GM12878 (cell line): ENCODE results near the gene MAST4. TPM values are rescaled to one million over a fixed set of nuclear protein-coding genes. Genes with fewer than 3 reads are reported as not detected.

Experiments
- ATAC-seq: fragments of 200-7000 bp; cut with Tn5 transposase; 3 replicates; pipeline ENCODE4 v1.9.1; 2020; ENCODE audit warnings: mild to moderate bottlenecking, moderate library complexity
- BruUV-seq: library from RNA; stranded (reverse); fragments of 400-500 nt; replicated peaks from 2 replicates; lab custom pipeline; 2021; lab: Mats Ljungman, UMichigan
- CTCF ChIA-PET: fragments of 300-600 bp; sonication (Branson Sonifier 250); formaldehyde crosslinking; extraction: SDS; loops from one replicate; lab custom pipeline; 2021; ENCODE audit warnings: inconsistent platforms; lab: Yijun Ruan, JAX
- POLR2A ChIA-PET: fragments of 350-600 bp; formaldehyde crosslinking; extraction: SDS; loops from one replicate; lab custom pipeline; 2021; ENCODE audit warnings: inconsistent platforms; lab: Charles Lee
- RAD21 ChIA-PET: fragments of 300-600 bp; sonication (Branson Sonifier 250); formaldehyde crosslinking; loops from one replicate; lab custom pipeline; 2023; ENCODE audit warnings: antibody characterized with exemption; ENCODE audit not compliant: unreplicated experiment; lab: Charles Lee
- SMC1A ChIA-PET: fragments of 300-600 bp; sonication (Branson Sonifier 250); formaldehyde crosslinking; loops from one replicate; lab custom pipeline; 2023; ENCODE audit not compliant: unreplicated experiment, uncharacterized antibody; lab: Charles Lee
- DNase-seq: peaks from one replicate; pipeline ENCODE4 v3.0.0-alpha.2; 2011; ENCODE audit warnings: low read depth, low spot score
- FAIRE-seq: peaks from 3 replicates; lab custom pipeline; 2011; peaks lifted over from hg19 to GRCh38; lab: Jason Lieb, UNC
- H2AFZ ChIP-seq: 2 replicates; pipeline ENCODE4 v1.6.0; 2011; ENCODE audit warnings: low read depth, low read length, control low read depth; ENCODE audit not compliant: control insufficient read depth
- H3K27ac ChIP-seq: 2 replicates; pipeline ENCODE4 v1.5.1; 2011; ENCODE audit warnings: control low read depth; ENCODE audit not compliant: control insufficient read depth, insufficient read depth
- H3K27me3 ChIP-seq, 2 experiments: replicated peaks in 1 of 2; 2 replicates each; pipeline versions ENCODE4 v1.6.0 to v1.6.1; 2011; ENCODE audit warnings: low read length in 1 of 2; ENCODE audit not compliant: control insufficient read depth in 2 of 2, insufficient read depth in 2 of 2
- H3K36me3 ChIP-seq, 2 experiments: 2 replicates each; pipeline ENCODE4 v1.5.1; 2011; ENCODE audit warnings: low read length in 1 of 2; ENCODE audit not compliant: control insufficient read depth in 2 of 2, insufficient read depth in 2 of 2
- H3K4me1 ChIP-seq: 2 replicates; pipeline ENCODE4 v1.6.1; 2011; ENCODE audit warnings: mild to moderate bottlenecking, low read length, moderate library complexity, mixed read lengths; ENCODE audit not compliant: control insufficient read depth, insufficient read depth
- H3K4me2 ChIP-seq: 2 replicates; pipeline ENCODE4 v1.6.0; 2011; ENCODE audit warnings: control low read depth; ENCODE audit not compliant: control insufficient read depth, insufficient read depth
- H3K4me3 ChIP-seq: fragments of 200-600 bp; sonication (generic); 2 replicates; pipeline ENCODE4 v1.5.1; 2016
- H3K79me2 ChIP-seq: 2 replicates; pipeline ENCODE4 v1.6.0; 2011; ENCODE audit warnings: low read length; ENCODE audit not compliant: control insufficient read depth, insufficient read depth
- H3K9ac ChIP-seq: 2 replicates; pipeline ENCODE4 v1.8.0; 2011; ENCODE audit warnings: low read length, control low read depth, mixed read lengths; ENCODE audit not compliant: control insufficient read depth, insufficient read depth
- H3K9me3 ChIP-seq: replicated peaks from 3 replicates; pipeline ENCODE4 v1.5.1; 2011; ENCODE audit warnings: mild to moderate bottlenecking, low read length; ENCODE audit not compliant: control insufficient read depth, insufficient read depth
- H4K20me1 ChIP-seq: 2 replicates; pipeline ENCODE4 v1.6.0; 2011; ENCODE audit not compliant: control insufficient read depth, insufficient read depth
- HDGF ChIP-seq: fragments of 450-650 bp; IDR thresholded peaks from 2 replicates; pipeline ENCODE4 v1.6.1; 2016; ENCODE audit warnings: antibody characterized with exemption
- LARP7 ChIP-seq: fragments of 450-650 bp; IDR thresholded peaks from 2 replicates; pipeline ENCODE4 v1.6.1; 2017; ENCODE audit warnings: mild to moderate bottlenecking
- MYB ChIP-seq: fragments of 150-350 bp; IDR thresholded peaks from 2 replicates; pipeline ENCODE4 v1.6.1; 2014; ENCODE audit warnings: mild to moderate bottlenecking, low read depth, low read length, borderline replicate concordance
- NFYA ChIP-seq: IDR thresholded peaks from 2 replicates; pipeline ENCODE4 v1.6.1; 2011; ENCODE audit warnings: low read depth, mild to moderate bottlenecking, low read length, improper control_type of control experiment, borderline replicate concordance
- NFYB ChIP-seq: IDR thresholded peaks from 2 replicates; pipeline ENCODE4 v1.6.1; 2011; ENCODE audit warnings: low read depth, mild to moderate bottlenecking, low read length, improper control_type of control experiment, moderate library complexity; ENCODE audit not compliant: insufficient read depth
- NRF1 ChIP-seq: conservative IDR thresholded peaks from 2 replicates; pipeline ENCODE4 v1.6.1; 2011; ENCODE audit warnings: mild to moderate bottlenecking, low read depth, low read length, improper control_type of control experiment
- PML ChIP-seq: IDR thresholded peaks from 2 replicates; pipeline ENCODE4 v1.6.1; 2012; ENCODE audit warnings: low read length, inconsistent platforms
- RFX5 ChIP-seq: IDR thresholded peaks from 2 replicates; pipeline ENCODE4 v1.6.1; 2011; ENCODE audit warnings: low read depth, low read length, improper control_type of control experiment
- SIN3A ChIP-seq: IDR thresholded peaks from 2 replicates; pipeline ENCODE4 v1.6.1; 2012; ENCODE audit warnings: low read depth, low read length, improper control_type of control experiment
- SP1 ChIP-seq: IDR thresholded peaks from one replicate; pipeline ENCODE4 v1.6.1; 2011; ENCODE audit warnings: low read depth, low read length
- STAT1 ChIP-seq: fragments of 450-650 bp; conservative IDR thresholded peaks from 2 replicates; pipeline ENCODE4 v1.6.1; 2014; ENCODE audit warnings: antibody characterized with exemption, mild to moderate bottlenecking
- ZNF274 ChIP-seq: IDR thresholded peaks from one replicate; pipeline ENCODE4 v1.8.0; 2011; ENCODE audit not compliant: insufficient read length, insufficient read depth
- ZNF384 ChIP-seq: IDR thresholded peaks from 2 replicates; pipeline ENCODE4 v1.6.1; 2012; ENCODE audit warnings: low read depth, mild to moderate bottlenecking, low read length, improper control_type of control experiment, borderline replicate concordance
- in situ Hi-C: fragments of 300-500 bp; cut with MboI; formaldehyde crosslinking; loops from 9 replicates; pipeline ENCODE4 v1.14.3; 2018; ENCODE audit warnings: mixed read lengths
- intact Hi-C: fragments of 100-400 bp; cut with micrococcal nuclease; formaldehyde crosslinking; loops from one replicate; pipeline ENCODE4 v1.14.2; 2022; ENCODE audit not compliant: unreplicated experiment
- polyA plus RNA-seq, 11 experiments: library from polyadenylated mRNA; depleted of rRNA in 4 of 11; unstranded in 6 of 11; stranded (reverse) in 5 of 11; fragments of >200 nt; fragmentation: Nextera tagmentation in 4 of 11; fragmentation: Illumina TruSeq in 1 of 11; extraction: Ambion mirVana in 4 of 11; extraction: Trizol in 1 of 11; gene quantifications; 1 replicate in 1 of 11; 2 replicates in 10 of 11; pipeline versions ENCODE4 v1.2.1 to v1.2.3, GENCODE V29; 2011 to 2016; ENCODE audit warnings: inconsistent platforms in 2 of 11, missing spikeins in 2 of 11, low read depth in 1 of 11
- total RNA-seq, 4 experiments: library from RNA; depleted of rRNA in 3 of 4; stranded (reverse); fragments of >200 nt in 3 of 4; fragmentation: Illumina TruSeq in 1 of 4; extraction: Trizol in 1 of 4; gene quantifications; 2 replicates each; pipeline versions ENCODE4 v1.2.1 to v1.2.3, GENCODE V29; 2013 to 2021
- TF ChIP-seq, protein P1 (sequence below): IDR thresholded peaks from 2 replicates; pipeline ENCODE4 v1.6.1; 2011; ENCODE audit warnings: low read depth, low read length, improper control_type of control experiment, borderline replicate concordance
- TF ChIP-seq, protein P2 (sequence below): IDR thresholded peaks from 2 replicates; pipeline ENCODE4 v1.6.1; 2012; ENCODE audit warnings: low read length, inconsistent platforms
- TF ChIP-seq, protein P3 (sequence below): fragments of 450-650 bp; IDR thresholded peaks from 2 replicates; pipeline ENCODE4 v1.6.1; 2017; ENCODE audit warnings: mild to moderate bottlenecking, moderate library complexity
- TF ChIP-seq, protein P4 (sequence below): fragments of 450-650 bp; IDR thresholded peaks from 2 replicates; pipeline ENCODE4 v1.6.1; 2014; ENCODE audit warnings: mild to moderate bottlenecking

Gene MAST4
- total and polyA plus RNA-seq, 10 of the 15 experiments (the other 5 are each of a cell fraction or from before 2014, with no cell fraction given), result 0.02 to 1.6 (median 0.29) TPM; not detected in 1

DNA sequence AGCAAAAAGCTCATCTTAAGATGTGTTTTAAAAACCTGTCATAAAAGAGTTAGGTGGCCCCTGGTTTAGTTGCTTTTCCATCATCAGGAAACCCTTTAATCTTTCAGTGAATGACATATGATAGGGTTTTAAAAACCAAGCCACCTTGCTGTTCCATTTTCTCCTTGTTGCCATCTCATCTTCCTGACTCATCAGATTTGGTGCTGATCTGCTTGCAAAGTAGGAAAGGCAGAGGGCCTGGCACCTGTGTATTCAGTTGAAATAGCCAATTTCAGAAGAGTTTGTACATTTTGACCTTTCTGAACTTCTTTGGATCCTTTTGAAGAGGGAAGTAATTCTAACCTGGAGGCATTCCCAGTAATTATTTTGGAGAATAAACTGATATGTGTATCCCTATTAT, 327.7 kb downstream of the MAST4 start (continued):
- TF ChIP-seq, protein P1, sequence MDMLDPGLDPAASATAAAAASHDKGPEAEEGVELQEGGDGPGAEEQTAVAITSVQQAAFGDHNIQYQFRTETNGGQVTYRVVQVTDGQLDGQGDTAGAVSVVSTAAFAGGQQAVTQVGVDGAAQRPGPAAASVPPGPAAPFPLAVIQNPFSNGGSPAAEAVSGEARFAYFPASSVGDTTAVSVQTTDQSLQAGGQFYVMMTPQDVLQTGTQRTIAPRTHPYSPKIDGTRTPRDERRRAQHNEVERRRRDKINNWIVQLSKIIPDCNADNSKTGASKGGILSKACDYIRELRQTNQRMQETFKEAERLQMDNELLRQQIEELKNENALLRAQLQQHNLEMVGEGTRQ, result no peak
- TF ChIP-seq HDGF (no peak), NRF1 (no peak), STAT1 (no peak), LARP7 (no peak), MYB (no peak), SP1 (no peak), PML (no peak), SIN3A (no peak), RFX5 (no peak), ZNF274 (no peak), NFYA (no peak), NFYB (no peak), ZNF384 (no peak)

DNA sequence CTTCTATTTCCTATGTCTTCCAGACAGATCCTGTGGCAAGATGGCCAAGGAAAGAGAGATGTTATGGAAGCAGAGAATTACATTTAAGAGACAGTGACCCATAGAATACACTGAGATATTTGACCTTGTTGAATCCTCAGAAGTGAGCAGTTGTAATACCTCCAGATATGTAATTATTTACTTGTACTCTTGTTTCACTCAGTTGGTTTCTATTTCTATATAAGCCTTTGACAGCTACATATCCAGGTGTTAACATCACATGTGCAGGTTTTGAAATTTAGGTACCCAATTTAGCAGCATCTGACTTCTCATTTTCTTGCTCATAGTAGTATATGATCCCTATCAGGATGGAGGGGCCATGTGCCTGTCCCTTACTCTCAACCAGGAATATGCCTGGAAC, 330.9 kb downstream of the MAST4 start:
- H3K4me1 ChIP-seq, result no peaks in the 10 kb centered on the region

More for the DNA sequence above, 330.9 kb downstream of the MAST4 start:
- no peaks in the 10 kb centered on the region for H3K36me3 ChIP-seq
- intact Hi-C loops, result no loop called here
- no peaks in the 10 kb centered on the region for H3K27me3 ChIP-seq
- TF ChIP-seq, protein P2, sequence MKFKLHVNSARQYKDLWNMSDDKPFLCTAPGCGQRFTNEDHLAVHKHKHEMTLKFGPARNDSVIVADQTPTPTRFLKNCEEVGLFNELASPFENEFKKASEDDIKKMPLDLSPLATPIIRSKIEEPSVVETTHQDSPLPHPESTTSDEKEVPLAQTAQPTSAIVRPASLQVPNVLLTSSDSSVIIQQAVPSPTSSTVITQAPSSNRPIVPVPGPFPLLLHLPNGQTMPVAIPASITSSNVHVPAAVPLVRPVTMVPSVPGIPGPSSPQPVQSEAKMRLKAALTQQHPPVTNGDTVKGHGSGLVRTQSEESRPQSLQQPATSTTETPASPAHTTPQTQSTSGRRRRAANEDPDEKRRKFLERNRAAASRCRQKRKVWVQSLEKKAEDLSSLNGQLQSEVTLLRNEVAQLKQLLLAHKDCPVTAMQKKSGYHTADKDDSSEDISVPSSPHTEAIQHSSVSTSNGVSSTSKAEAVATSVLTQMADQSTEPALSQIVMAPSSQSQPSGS, result no peak
- TF ChIP-seq, protein P3, sequence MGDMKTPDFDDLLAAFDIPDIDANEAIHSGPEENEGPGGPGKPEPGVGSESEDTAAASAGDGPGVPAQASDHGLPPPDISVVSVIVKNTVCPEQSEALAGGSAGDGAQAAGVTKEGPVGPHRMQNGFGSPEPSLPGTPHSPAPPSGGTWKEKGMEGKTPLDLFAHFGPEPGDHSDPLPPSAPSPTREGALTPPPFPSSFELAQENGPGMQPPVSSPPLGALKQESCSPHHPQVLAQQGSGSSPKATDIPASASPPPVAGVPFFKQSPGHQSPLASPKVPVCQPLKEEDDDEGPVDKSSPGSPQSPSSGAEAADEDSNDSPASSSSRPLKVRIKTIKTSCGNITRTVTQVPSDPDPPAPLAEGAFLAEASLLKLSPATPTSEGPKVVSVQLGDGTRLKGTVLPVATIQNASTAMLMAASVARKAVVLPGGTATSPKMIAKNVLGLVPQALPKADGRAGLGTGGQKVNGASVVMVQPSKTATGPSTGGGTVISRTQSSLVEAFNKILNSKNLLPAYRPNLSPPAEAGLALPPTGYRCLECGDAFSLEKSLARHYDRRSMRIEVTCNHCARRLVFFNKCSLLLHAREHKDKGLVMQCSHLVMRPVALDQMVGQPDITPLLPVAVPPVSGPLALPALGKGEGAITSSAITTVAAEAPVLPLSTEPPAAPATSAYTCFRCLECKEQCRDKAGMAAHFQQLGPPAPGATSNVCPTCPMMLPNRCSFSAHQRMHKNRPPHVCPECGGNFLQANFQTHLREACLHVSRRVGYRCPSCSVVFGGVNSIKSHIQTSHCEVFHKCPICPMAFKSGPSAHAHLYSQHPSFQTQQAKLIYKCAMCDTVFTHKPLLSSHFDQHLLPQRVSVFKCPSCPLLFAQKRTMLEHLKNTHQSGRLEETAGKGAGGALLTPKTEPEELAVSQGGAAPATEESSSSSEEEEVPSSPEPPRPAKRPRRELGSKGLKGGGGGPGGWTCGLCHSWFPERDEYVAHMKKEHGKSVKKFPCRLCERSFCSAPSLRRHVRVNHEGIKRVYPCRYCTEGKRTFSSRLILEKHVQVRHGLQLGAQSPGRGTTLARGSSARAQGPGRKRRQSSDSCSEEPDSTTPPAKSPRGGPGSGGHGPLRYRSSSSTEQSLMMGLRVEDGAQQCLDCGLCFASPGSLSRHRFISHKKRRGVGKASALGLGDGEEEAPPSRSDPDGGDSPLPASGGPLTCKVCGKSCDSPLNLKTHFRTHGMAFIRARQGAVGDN, result no peak
- TF ChIP-seq, protein P4, sequence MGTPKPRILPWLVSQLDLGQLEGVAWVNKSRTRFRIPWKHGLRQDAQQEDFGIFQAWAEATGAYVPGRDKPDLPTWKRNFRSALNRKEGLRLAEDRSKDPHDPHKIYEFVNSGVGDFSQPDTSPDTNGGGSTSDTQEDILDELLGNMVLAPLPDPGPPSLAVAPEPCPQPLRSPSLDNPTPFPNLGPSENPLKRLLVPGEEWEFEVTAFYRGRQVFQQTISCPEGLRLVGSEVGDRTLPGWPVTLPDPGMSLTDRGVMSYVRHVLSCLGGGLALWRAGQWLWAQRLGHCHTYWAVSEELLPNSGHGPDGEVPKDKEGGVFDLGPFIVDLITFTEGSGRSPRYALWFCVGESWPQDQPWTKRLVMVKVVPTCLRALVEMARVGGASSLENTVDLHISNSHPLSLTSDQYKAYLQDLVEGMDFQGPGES, result no peak
- TF ChIP-seq PML, result no peak
- no peak for TF ChIP-seq RFX5
- TF ChIP-seq, all 136 proteins: peak for 0
- FAIRE-seq (no peak), ATAC-seq (no peak), DNase-seq (no peak)
- H3K4me3 ChIP-seq, result no peak overlapping the region
- H3K79me2 ChIP-seq, result no peaks in the 10 kb centered on the region
- BruUV-seq, result no TSS peak
- in situ Hi-C loops, result no loop called here
- H3K9me3 ChIP-seq, result no peaks in the 10 kb centered on the region
- POLR2A ChIA-PET, result interaction anchor here (0.6 kb wide), 1 partner anchor 22 kb away, joined by 3 read pairs; no protein-coding TSS in a partner anchor
- H3K4me2 ChIP-seq, result no peak overlapping the region
- no peak overlapping the region for H3K27ac ChIP-seq
- SMC1A ChIA-PET, result no interaction called here
- RAD21 ChIA-PET, result no interaction called here
- CTCF ChIA-PET, result no interaction called here
- no peak overlapping the region for H3K9ac ChIP-seq
- H2AFZ ChIP-seq, result no peak overlapping the region
- H4K20me1 ChIP-seq, result no peaks in the 10 kb centered on the region
